Transverse colon (tissue), 4 donors: ENCODE results near the gene CENPA. TPM values are rescaled to one million over a fixed set of nuclear protein-coding genes. Genes with fewer than 3 reads are reported as not detected.

Source experiments
- DNase-seq: peaks from one replicate; pipeline ENCODE4 v3.0.0-alpha.2; 2019
- H3K27ac ChIP-seq, 4 donors: fragments of 200-600 bp; sonication (generic); 2 replicates each; pipeline ENCODE4 v1.5.1; 2016 to 2018; ENCODE audit warnings: inconsistent platforms in 4 of 4
- H3K27me3 ChIP-seq: fragments of 200-600 bp; sonication (generic); 2 replicates; pipeline ENCODE4 v1.5.1; 2017; ENCODE audit warnings: inconsistent platforms
- H3K36me3 ChIP-seq, 4 donors: fragments of 200-600 bp; sonication (generic); 2 replicates each; pipeline ENCODE4 v1.5.1; 2017 to 2019; ENCODE audit warnings: inconsistent platforms in 4 of 4
- H3K4me1 ChIP-seq, 4 donors: fragments of 200-600 bp; sonication (generic); 2 replicates each; pipeline ENCODE4 v1.5.1; 2017 to 2020; ENCODE audit warnings: inconsistent platforms in 4 of 4
- H3K4me3 ChIP-seq, 4 donors: fragments of 200-600 bp; sonication (generic); 1 replicate in 1 of 4; 2 replicates in 3 of 4; pipeline versions ENCODE4 v1.5.1 to v1.6.1; 2017 to 2019; ENCODE audit warnings: inconsistent platforms in 4 of 4
- H3K9me3 ChIP-seq, 2 donors: fragments of 200-600 bp; sonication (generic); 2 replicates each; pipeline ENCODE4 v1.5.1; 2017 to 2019; ENCODE audit warnings: inconsistent platforms in 2 of 2
- EP300 ChIP-seq: sonication (generic); formaldehyde crosslinking; IDR thresholded peaks from one replicate; pipeline ENCODE4 v1.6.1; 2017; ENCODE audit warnings: antibody characterized with exemption, low read depth
- POLR2A ChIP-seq: fragments of 450-650 bp; IDR thresholded peaks from one replicate; pipeline ENCODE4 v1.6.1; 2016; ENCODE audit warnings: antibody characterized with exemption, mild to moderate bottlenecking, moderate library complexity
- POLR2AphosphoS5 ChIP-seq, 3 donors: sonication (generic); formaldehyde crosslinking; IDR thresholded peaks; one replicate each; pipeline ENCODE4 v1.6.1; 2016; ENCODE audit warnings: antibody characterized with exemption in 3 of 3
- WGBS, 2 donors: methylation state at CpG; one replicate each; pipeline ENCODE4 v1.1.5; 2018; ENCODE audit warnings: low coverage in 1 of 2; 5-methylcytosine and 5-hydroxymethylcytosine counted together
- in situ Hi-C, 4 donors: fragments of 200-750 bp; cut with MboI; loops; one replicate each; pipeline versions ENCODE4 v1.15.0 to v1.15.1; 2017; ENCODE audit warnings: low sequenced_read_pairs in 3 of 4, low pct_ligation_motif_present in 1 of 4, low pct_unique_long_range_greater_than_20kb in 1 of 4
- intact Hi-C: fragments of 100-400 bp; cut with DNase I; formaldehyde crosslinking; loops from one replicate; pipeline ENCODE4 v1.15.1; 2023; ENCODE audit warnings: low total_unique reads
- total RNA-seq, 4 donors: library from RNA; depleted of rRNA; stranded (reverse); fragments of >200 nt; gene quantifications; one replicate each; pipeline ENCODE4 v1.1.0, GENCODE V29; 2016
- TF ChIP-seq, protein P1 (sequence below), 5 experiments: fragments of 200-600 bp in 3 of 5; fragments of 450-650 bp in 2 of 5; sonication (generic) in 3 of 5; IDR thresholded peaks; 1 replicate in 2 of 5; 2 replicates in 3 of 5; pipeline ENCODE4 v1.5.1; 2016 to 2017; ENCODE audit warnings: antibody characterized with exemption in 5 of 5, inconsistent platforms in 3 of 5, mild to moderate bottlenecking in 2 of 5, moderate library complexity in 1 of 5

The CENPA gene
- total RNA-seq, 4 donors from 2014 or later, result 1.1 to 14.9 TPM; not detected in 2

DNA sequence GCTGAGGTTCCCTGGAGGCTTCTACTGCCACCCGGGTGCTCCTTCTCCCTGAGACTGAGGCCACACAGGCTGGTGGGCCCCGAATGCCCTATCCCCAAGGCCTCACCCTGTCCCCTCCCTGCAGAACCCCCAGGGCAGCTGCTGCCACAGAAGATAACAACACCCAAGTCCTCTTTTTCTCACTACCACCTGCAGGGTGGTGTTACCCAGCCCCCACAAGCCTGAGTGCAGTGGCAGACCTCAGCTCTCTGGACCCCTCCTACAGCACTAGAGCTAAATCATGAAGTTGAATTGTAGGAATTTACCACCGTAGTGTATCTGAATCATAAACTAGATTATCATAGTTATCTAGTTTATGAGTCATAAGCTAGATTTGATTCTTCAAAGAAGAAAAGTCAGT lies 7.3 kb upstream of the CENPA start:
- no peak overlapping the region for H3K4me3 ChIP-seq
- 60% methylated on average over 3 of the region's 3 CpGs; no CpG with 5 or more reads in 1 of the 2 donors for WGBS, 2 donors
- H3K27me3 ChIP-seq, result no peaks in the 10 kb centered on the region
- DNase-seq, result no peak
- peak overlapping the region; percentile 38 to 43 (median 40) for H3K27ac ChIP-seq
- intact Hi-C loops, result no loop called here
- H3K36me3 ChIP-seq, result peaks cover 0 to 47% (median 11%) of the 10 kb centered on the region in 4 donors
- in situ Hi-C loops, result no loop called here
- H3K9me3 ChIP-seq, result no peaks in the 10 kb centered on the region
- TF ChIP-seq EP300 (no peak), POLR2A (no peak), POLR2AphosphoS5 (IDR thresholded peaks at IDR 0.05) (no peak)
- TF ChIP-seq, protein P1, sequence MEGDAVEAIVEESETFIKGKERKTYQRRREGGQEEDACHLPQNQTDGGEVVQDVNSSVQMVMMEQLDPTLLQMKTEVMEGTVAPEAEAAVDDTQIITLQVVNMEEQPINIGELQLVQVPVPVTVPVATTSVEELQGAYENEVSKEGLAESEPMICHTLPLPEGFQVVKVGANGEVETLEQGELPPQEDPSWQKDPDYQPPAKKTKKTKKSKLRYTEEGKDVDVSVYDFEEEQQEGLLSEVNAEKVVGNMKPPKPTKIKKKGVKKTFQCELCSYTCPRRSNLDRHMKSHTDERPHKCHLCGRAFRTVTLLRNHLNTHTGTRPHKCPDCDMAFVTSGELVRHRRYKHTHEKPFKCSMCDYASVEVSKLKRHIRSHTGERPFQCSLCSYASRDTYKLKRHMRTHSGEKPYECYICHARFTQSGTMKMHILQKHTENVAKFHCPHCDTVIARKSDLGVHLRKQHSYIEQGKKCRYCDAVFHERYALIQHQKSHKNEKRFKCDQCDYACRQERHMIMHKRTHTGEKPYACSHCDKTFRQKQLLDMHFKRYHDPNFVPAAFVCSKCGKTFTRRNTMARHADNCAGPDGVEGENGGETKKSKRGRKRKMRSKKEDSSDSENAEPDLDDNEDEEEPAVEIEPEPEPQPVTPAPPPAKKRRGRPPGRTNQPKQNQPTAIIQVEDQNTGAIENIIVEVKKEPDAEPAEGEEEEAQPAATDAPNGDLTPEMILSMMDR (IDR thresholded peaks at IDR 0.05), result no peak
- H3K4me1 ChIP-seq, result peaks cover 0 to 26% (median 9%) of the 10 kb centered on the region in 4 donors

DNA sequence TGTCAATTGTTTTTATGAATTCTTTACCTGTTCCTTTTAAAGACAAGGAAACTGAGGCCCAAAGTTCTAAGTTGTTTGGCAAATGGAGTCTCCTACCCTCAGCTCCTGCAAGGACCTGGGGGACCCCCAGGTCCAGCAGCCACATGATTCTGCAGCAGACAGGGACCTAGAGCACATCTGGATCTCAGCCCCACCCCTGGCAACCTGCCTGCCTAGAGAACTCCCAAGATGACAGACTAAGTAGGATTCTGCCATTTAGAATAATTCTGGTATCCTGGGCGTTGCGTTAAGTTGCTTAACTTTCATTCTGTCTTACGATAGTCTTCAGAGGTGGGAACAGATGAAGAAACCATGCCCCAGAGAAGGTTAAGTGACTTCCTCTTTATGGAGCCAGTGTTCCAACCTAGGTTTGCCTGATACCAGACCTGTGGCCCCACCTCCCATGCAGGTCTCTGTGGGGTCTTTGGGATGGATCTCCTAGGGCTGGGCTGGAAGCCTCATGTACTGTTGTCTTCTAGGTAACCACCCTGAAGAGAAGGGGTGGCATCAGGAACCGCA lies 5.6 kb upstream of the CENPA start:
- no peaks in the 10 kb centered on the region for H3K9me3 ChIP-seq
- in situ Hi-C loops, result no loop called here
- H3K4me3 ChIP-seq, result no peak overlapping the region
- DNase-seq, result no peak
- peaks cover 0 to 47% (median 11%) of the 10 kb centered on the region in 4 donors for H3K36me3 ChIP-seq
- peaks cover 0 to 36% (median 12%) of the 10 kb centered on the region in 4 donors for H3K4me1 ChIP-seq
- H3K27me3 ChIP-seq, result no peaks in the 10 kb centered on the region
- intact Hi-C loops, result no loop called here
- no peak overlapping the region for H3K27ac ChIP-seq
- 95% methylated on average over 4 of the region's 4 CpGs; no CpG with 5 or more reads in 1 of the 2 donors for WGBS, 2 donors
- TF ChIP-seq POLR2AphosphoS5 (IDR thresholded peaks at IDR 0.05) (no peak), POLR2A (no peak), EP300 (no peak)
- TF ChIP-seq, protein P1 (IDR thresholded peaks at IDR 0.05), result no peak

DNA sequence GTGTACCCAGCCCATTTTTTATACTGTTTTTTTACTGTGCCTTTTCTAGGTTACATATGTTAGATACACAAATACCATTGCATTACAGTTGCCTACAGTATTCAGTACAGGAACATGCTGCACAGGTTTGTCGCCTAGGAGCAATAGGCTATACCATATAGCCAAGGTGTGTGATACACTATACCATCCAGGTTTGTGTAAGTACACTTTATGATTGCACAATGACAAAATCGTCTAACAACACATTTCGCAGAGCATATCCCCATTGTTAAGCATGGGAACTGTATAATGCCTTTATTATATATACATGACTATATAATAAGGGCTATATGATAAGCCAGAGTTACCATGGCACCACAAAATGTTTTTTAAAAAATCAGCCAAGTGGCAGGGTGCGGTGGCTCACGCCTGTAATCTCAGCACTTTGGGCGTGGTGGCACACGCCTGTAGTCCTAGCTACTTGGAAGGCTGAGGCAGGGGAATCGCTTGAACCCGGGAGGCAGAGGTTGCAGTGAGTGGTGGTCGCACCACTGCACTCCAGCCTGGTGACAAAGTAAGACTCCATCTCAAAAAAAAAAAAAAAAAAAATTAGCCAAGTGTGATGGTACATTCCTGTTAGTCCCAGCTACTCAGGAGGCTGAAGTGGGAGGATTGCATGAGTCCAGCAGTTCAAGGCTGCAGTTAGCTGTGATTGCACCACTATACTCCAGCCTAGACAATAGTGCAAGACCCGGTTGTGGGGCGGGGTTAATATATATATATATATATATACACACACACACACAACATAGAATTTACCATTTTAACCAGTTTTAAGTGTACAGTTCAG lies 2.8 kb upstream of the CENPA start:
- DNase-seq, result peak; percentile 67

More for the DNA sequence above, 2.8 kb upstream of the CENPA start:
- H3K4me3 ChIP-seq, result no peak overlapping the region
- intact Hi-C loops, result no loop called here
- 55 to 57% methylated on average over 9 to 12 of the region's 12 CpGs for WGBS, 2 donors
- TF ChIP-seq POLR2AphosphoS5 (IDR thresholded peaks at IDR 0.05), result peak in 2 of 3 donors; percentile 18 to 55
- no peak for TF ChIP-seq POLR2A
- no peak for TF ChIP-seq EP300
- TF ChIP-seq, protein P1 (IDR thresholded peaks at IDR 0.05), result no peak
- H3K27me3 ChIP-seq, result no peaks in the 10 kb centered on the region
- no peaks in the 10 kb centered on the region for H3K9me3 ChIP-seq
- peaks cover 0 to 27% (median 3%) of the 10 kb centered on the region in 4 donors for H3K36me3 ChIP-seq
- peak overlapping the region; percentile 44 to 71 (median 57) for H3K27ac ChIP-seq
- in situ Hi-C loops, result no loop called here
- peaks cover 0 to 48% (median 20%) of the 10 kb centered on the region in 4 donors for H3K4me1 ChIP-seq
